GM21390 (cell line): ENCODE results near the gene LGI4.

Experiments used
- ATAC-seq: cut with Tn5 transposase; IDR thresholded peaks from one replicate; pipeline ENCODE4 v1.9.1; 2021; ENCODE audit not compliant: unreplicated experiment

LGI4 gene

DNA sequence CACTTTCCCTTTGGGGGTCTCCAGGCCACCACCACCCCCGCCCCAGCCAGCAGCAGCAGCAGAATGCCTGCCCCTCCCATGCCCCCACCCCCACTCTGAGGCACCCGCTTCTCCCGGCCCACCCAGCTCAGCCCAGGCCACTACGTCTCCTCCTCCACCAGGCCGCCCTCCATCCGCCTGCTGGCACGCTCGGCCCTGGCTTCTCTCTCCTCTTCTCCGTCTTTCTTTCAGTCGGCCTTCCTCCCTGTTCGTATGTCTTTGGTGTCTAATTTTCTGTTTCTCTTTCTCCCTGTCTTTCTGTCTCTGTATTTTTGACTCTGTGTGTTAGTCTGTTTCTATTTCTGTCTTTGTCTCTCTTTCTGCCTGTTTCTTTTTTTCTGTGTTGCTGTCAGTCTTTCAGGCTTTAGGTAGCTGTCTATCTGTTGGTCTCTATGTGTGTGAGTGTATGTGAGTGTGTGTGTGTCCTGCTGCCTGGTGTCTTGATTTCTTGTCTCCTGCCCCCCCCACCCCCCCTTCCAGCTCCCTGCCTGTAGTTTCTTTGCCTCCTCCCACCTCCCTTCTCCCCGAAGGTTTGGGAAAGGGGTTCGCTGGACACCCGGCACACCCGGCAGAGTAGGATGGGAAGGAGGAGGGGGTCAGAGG, at the start of gene LGI4:
TSS of gene LGI4 (minus strand) at position 459 of the 642 bp plus-strand sequence. CDS start at position 80, 379 bp downstream.
- no peak for ATAC-seq

DNA sequence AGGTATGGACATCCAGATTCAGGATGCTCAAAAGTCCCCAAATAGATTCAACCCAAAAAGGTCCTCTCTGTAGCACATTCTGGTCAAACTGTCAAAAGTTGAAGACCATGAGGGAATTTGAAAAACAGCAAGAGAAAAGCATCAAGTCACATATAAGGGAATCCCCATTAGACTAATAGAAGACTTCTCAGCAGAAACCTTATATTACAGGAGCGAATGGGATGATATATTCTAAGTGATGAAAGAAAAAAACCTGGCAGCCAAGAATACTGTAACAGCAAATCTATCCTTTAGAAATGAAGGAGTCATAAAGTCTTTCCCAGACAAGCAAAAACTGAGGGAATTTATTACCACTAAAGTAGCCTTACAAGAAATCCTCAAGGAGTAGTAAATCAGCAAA, 49.4 kb upstream of the LGI4 start:
- ATAC-seq = no peak

DNA sequence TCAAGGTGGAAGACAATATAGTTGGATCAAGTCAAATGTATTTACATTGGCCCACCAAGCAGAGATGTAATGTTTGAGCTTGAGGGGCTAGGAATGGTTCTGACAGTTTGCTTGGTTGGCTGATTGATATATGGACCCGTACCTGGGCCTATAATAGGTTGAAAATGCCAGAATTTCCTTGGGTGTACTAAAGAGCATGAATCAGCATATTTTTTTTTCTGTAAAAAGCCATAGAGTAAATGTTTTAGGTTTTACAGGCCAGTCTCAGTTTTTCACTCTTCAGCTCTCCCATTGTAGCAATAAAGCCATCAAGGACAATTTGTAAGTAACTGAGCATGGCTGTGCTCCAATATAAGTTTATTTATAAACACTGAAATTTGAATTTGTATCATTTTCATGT, 46.5 kb upstream of the LGI4 start:
- no peak for ATAC-seq

DNA sequence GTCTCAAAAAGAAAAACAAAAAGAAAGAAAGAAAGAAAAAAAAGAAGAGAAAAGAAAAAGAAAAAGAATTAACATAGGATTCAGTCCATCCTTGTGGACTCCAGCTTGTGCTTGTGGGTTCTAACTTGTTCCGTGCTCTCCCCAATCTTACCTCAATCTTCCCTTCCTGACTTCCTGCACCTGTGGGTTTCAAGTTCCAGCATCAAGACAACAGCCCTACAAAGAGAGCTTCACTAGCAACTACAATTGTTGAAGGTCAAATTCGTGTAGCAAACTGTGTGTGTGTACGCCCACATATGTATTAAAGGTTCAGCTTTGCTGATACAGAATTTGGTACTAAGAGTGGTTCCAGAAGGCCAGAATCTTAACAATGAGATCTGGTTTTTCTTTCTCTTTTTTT, 45.0 kb upstream of the LGI4 start:
- ATAC-seq = no peak

DNA sequence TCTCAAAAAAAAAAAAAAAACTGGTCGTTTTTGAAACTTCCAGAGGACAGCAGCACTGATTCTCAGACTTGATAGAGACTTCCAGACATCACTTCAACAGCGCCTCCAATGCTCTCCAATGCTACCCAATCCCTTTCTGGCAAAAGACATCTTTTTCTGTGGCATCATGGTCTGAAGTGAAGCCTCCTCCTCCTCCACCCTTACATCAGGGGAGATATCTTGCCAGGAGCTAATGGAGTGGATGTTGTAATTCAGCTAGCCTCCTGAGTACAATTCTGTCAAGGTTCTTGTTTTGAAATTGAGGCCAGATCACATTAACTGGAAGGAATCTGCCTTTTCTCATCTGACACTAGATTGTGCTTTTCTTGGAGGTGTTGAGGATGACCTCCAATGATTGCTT, 43.8 kb upstream of the LGI4 start:
- no peak for ATAC-seq

DNA sequence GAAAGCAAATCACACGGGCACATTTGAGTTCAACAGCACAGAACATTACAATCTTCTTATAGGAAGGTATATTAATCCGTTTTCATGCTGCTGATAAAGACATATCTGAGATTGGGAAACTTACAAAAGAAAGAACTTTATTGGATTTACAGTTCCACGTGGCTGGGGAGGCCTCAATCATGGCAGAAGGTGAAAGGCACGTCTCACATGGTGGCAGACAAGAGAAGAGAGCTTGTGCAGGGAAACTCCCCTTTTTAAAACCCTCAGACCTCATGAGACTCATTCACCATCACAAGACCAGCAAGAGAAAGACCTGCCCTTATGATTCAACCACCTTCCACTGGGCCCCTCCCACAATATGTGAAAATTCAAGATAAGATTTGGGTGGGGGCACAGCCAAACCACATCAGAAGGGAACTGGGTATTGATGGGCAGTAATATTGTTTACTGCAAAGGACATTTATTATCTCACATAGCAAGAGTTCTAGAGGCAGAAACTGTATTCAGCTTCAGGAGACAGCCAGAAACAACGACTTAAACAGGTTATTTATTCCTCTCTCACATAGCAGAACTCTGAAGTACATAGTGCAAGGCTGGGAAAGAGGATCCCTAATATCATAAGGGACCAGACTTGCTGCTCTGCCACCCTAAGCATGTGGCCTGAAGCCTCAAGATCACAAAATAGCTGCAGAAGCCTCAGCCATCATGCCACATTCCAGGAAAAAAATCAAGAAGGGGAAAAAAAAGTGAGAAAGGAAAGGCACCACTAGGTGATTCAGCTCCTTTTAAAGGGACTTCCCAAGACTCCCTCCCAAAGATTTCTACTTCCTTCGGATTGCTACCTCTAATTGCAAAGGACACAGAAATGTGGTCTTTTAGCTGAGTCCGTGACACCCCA, 42.8 kb upstream of the LGI4 start:
- ATAC-seq = no peak

DNA sequence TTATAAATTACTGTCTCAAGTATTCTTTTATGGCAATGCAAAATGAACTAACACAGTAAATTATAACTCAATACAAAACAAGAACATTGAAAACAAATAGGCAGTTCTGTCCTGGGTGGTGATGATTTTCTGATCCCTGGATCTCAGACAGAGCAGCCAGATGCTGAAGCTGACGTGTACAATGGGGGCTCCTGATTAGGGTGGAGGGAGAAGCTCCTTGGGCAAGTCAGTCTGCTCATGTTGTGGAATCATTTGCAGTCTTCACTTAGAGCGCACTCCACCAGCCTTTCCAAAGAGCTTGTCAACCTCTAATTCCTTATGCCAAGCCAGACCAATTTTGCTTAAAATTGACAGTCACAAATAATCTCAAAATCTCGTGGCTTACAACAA, 41.3 kb upstream of the LGI4 start:
- no peak for ATAC-seq

DNA sequence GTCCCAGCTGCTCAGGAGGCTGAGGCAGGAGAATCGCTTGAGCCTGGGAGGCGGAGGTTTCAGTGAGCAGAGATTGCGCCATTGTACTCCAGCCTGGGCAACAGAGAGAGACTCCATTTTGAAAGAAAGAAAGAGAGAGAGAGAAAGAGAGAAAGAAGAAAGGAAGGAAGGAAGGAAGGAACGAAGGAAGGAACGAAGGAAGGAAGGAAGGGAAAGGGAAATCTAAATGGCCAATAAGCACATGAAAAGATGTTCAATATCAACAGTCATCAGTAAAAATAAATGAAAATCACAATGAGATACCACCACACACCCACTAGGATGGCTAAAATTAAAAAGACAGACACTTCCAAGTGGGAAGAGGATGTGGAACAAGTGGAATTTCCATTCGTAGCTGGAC, 39.4 kb upstream of the LGI4 start:
- no peak for ATAC-seq

DNA sequence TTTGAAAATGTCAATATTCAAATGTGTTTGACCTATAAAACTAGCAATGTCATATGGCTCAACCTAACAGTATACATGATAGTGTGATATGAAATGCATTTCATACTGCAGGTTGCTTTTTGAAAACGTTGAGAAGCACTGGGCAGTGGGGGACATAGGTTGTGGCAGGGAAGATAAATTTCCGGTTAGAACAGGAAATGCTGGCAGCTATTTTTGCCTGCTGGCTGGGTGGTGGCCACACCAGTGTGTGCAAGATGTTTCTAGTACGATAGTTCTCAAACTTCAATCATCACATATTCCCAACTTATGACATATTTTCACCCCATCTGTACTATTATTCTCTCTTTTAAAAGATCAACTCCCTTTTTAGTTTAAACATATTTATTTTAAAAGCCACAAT, 36.9 kb upstream of the LGI4 start:
- no peak for ATAC-seq

DNA sequence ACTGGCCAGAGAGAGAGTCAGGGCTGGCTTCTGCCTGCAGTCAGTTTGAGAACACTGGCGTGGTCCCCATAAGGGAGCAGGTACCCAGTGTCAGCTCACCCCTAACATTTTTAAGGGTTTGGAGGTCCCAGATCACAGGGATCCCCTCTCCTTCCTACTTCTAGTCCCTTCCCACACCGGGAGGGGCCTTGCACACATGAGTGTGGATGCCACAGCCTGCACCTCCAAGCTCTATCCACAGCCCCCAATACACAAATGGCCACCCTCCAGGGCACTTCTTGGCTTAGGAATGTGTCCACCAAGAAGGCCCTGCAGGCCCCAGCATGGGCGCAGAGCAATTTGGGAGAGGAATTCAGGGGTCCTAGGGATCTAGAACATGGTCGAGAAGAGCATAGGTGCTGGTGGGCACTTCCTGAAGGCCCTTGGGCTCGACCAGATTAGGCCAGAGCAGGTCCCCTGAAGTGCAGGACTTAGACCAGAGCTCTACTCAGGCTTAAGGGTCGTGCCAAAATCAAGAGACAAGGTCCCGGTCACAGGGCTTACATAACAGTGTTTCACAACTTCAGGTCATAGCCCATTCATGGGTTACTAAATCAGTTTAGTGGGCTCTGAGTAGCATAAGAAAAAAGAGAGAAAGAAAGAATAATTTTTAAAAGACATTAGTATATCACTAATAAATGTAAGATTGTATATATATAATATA, 35.7 kb upstream of the LGI4 start:
- ATAC-seq = no peak

DNA sequence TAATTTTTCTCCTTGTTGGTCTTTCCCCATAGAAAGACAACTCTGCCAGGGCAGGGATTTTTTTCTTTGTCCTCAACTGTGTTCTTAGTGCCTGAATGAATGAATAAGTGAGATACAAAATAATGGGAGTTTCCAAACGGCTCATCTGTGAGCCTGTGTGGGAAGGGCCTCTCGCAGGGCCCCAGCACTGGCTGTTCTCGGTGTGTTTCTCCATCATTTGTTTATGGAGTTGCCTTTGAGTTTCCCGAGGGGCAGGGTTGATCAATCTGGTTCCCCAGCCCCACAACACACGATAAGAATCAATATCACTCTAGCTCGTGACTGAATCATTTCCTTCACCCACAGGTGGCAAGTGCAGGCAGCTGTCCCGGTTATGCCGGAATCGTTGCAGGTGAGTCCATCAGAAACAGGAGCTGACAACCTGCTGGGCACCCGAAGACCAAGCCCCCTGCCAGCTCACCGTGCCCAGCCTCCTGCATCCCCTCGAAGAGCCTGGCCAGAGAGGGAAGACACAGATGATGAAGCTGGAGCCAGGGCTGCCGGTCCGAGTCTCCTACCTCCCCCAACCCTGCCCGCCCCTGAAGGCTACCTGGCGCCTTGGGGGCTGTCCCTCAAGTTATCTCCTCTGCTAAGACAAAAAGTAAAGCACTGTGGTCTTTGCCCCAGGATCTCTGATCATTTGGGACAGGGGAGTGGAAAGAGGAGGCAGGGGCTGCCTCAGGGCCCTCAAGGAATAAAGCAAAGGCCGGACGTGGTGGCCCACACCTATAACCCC, 34.5 kb upstream of the LGI4 start:
- no peak for ATAC-seq

DNA sequence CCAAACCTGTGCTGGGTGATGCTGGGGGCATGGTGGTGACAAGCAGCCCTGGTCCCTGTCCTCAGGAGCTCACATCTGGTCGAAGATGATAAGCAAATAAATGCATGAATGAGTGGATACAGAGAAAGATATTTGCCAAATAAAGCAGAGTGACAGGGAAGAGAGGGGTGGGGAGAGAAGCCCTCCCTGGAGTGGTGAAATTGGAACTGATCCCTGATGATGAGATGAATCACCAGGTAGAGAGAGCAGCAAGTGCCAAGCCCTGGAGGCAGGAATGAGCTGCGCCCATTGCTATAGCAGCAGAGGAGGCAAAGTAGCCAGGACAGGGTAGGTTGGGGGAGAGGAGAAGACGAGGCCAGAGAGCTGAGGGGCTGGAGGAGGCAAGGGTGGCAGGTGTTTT, 33.3 kb upstream of the LGI4 start:
- no peak for ATAC-seq

DNA sequence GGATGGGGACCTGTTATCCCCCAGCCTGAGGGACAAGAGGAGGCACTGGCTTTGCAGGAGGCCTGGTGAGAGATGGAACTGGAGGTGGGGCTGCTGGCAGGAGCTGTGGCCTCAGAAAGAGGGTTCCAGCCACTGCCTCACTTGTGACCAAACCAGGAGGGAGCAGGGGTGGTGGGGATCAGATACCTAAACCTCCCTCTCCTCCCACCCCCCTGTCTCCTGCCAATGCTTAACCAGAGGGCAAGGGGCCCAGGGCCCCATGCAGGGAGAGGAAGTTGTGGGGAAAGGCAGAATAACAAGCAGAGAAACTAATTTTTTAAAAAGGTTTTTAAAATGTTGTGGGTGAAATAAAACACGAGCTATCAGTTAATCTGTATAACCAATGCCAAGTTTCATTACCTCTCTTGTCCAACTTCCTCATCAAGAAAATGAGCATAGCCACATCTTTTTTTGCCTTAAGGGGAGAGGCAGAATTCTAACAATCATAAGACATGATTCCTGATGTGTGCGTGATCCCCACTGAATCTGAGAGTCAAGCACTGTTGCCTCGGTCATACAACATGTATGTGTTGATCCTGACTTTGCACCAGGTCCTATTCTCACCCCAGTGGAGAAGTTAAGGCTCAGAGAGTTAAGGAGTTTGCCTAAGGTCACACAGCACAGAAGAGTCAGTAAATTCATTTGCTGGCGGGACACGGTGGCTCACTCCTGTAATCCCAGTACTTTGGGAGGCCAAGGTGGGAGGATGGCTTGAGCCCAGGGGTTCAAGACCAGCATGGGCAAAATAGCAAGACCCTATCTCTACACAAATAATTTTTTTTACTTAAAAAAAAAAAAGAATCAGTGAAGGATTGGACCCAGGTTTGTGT, 32.6 kb upstream of the LGI4 start:
- ATAC-seq = no peak

DNA sequence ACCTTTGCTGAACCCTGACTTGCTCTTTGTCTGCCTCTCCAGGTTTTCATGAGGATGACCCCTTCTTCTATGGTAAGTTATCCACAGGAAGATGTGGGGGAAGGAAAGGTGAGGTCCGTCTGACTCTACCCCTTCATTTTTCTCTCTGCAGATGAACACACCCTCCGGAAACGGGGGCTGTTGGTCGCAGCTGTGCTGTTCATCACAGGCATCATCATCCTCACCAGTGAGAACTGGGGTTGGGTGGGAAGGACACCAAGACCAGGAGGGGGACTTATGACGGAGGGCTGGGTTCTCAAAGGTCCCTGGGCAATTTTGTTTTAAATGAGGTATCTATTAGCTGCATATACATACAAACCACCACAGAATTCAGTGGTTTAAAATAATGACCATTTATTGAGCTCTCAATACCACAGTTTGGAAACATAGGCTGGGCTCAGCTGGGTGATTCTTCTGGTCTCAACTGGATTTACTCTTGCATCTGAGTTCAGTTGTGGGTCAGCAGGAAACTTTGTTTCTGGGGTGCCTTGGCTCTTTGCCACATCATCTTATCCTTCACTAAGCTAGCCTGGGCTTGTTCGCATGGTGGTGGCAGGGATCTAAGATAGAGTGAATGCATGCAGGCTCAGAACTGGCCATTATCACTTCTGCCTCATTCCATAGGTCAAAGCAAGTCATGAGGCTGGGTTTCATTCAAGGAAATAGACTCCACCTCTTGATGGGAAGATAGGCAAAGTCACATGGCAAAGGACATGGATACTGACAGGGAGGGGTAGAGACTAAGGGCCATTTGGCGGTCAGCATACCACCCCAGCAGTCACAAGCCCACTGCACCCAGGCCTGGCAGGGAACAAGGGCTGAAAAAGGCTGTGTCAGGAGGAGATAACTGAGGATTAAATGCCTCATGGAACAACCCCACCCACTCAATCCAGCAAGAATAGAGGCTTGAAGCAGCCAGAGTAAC, 31.5 kb upstream of the LGI4 start:
- no peak for ATAC-seq

DNA sequence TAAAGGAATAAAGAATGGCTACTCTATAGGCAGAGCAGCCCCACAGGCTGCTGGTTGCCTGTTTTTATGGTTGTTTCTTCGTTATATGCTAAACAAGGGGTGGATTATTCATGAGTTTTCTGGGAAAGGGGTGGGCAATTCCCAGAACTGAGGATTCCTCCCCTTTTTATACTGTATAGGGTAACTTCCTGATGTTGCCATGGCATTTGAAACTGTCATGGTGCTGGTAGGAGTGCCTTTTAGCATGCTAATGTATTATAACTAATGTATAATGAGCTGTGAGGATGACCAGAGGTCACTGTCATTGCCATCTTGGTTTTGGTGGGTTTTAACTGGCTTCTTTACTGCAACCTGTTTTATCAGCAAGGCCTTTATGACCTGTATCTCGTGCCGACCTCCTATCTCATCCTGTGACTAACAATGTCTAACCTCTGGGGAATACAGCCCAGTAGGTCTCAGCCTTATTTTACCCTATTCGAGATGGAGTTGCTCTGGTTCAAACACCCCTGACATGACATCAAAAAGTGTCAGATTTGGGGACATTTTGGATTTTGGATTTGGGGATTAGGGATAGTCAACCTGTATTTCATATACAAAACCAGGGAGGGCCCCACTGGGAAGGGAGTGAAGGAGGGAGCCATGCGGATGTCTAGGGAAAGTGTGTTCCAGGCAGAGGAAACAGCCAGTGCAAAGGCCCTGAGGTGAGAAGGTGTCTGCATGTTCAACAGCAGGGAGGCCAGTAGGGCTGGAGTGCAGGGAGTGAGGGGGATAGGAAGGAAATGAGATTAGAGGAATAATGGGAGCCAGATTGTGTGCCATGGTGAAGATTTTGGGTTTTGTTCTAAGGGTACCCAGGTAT, 30.6 kb upstream of the LGI4 start:
- no peak for ATAC-seq

DNA sequence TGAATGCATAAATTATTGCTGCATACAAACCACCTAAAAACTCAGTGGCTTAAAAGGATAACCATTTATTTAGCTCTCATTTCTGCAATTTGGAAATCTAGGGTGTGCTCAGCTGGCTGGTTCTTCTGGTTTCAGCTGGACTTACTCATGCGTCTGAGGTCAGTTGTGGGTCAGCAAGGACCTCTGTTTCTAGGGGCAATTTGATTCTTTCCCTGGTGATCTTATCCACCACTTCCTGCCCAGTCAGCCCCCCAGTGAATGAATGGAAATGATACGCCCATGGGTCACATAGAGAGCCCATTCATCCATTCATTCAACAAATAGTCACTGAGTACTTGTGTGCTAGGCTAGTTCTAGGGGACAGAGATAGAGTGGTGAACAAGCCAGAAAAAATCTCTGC, 29.6 kb upstream of the LGI4 start:
- no peak for ATAC-seq

DNA sequence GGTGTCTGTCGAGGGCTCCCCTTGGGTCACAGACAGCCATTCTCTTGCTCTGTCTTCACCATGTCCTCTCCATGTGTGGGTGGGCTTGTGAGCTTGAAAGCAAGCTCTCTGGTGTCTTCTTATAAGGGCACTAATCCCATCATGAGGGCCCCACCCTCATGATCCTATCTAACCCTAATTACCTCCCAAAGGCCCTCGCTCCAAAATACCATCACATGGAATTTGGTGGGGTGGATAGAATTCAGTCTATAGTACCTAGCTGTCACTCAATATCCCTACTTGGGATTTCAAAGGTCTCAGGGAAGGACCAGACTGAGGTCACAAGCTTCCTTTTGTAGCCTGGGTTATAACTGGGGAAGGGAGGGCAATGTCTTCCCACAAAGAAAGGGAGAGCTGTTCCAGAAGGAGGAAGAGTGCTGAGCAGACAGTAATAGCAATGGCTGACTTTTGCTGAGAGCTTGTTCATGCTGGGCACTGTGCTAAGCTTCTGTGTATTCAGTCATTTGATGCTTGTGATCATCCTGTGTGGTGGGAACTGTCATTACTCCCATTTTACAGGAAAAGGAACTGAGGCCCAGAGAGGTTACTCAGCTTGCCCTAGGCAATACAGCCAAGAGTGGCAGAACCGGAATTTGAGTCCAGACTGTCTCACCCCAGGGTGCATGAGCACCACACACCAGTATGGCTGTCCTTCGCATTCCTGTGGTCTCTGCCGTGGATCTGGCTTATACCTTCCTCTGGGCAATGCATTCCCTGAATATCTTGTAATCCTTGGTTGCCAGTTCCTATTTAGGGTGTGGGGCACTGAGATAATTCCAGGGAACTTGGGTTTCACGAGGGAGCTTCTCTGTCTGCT, 27.8 kb upstream of the LGI4 start:
- ATAC-seq = no peak
